ENCODE results near the gene CLIC3. TPM values are rescaled to one million over a fixed set of nuclear protein-coding genes. Genes with fewer than 3 reads are reported as not detected.

Gene CLIC3
- total RNA-seq, 3 donors from 2014 or later (not counting 1 experiment from before 2014, with no cell fraction given), result 144 to 286 (median 161) TPM

- no peak for DNase-seq
- Histone ChIP-seq H3K27me3 (ENCODE audit: control insufficient read depth, insufficient read depth, low read length) (no peaks in the 10 kb centered on the region), H3K4me1 (ENCODE audit: control insufficient read depth, insufficient read depth, low read length) (peaks cover 42% of the 10 kb centered on the region), H3K4me3 (ENCODE audit: low read length) (no peak overlapping the region), H3K27ac (ENCODE audit: low read length) (no peak overlapping the region), H3K36me3 (ENCODE audit: control insufficient read depth, insufficient read depth, low read length) (no peaks in the 10 kb centered on the region), H3K9me3 (ENCODE audit: control insufficient read depth, insufficient read depth, low read length) (no peaks in the 10 kb centered on the region)
- no peak overlapping the region for H3K27ac Mint-ChIP-seq
- peaks cover 4 to 40% of the 10 kb centered on the region in 2 donors for H3K4me1 Mint-ChIP-seq
- no peak for TF ChIP-seq CTCF (IDR thresholded peaks at IDR 0.05)
- no peaks in the 10 kb centered on the region for H3K27me3 Mint-ChIP-seq (ENCODE audit: low read depth in 2 of 2)
- WGBS (ENCODE audit: insufficient coverage), result 94% methylated on average over 44 of the region's 44 CpGs
- no peak overlapping the region for H3K4me3 Mint-ChIP-seq
- ATAC-seq, result no peak
- no peaks in the 10 kb centered on the region for H3K36me3 Mint-ChIP-seq
- H3K9me3 Mint-ChIP-seq, result peaks cover 4 to 5% of the 10 kb centered on the region in 2 donors
- intact Hi-C loops (cut with micrococcal nuclease), result no loop called here
These were observed 43.2 kb downstream of the CLIC3 start for GRCh38 chr9:136952876-136953770.

GRCh38 chr9:136952321-136952850, 44.0 kb downstream of the CLIC3 start:
- Mint-ChIP-seq H3K4me1 (peaks cover 4 to 40% of the 10 kb centered on the region in 2 donors), H3K27ac (no peak overlapping the region), H3K27me3 (ENCODE audit: low read depth in 2 of 2) (no peaks in the 10 kb centered on the region), H3K36me3 (no peaks in the 10 kb centered on the region), H3K4me3 (no peak overlapping the region), H3K9me3 (peaks cover 4 to 5% of the 10 kb centered on the region in 2 donors)
- no peaks in the 10 kb centered on the region for H3K9me3 ChIP-seq (ENCODE audit: control insufficient read depth, insufficient read depth, low read length)
- ATAC-seq, result no peak
- H3K4me3 ChIP-seq (ENCODE audit: low read length), result no peak overlapping the region
- no peak overlapping the region for H3K27ac ChIP-seq (ENCODE audit: low read length)
- H3K27me3 ChIP-seq (ENCODE audit: control insufficient read depth, insufficient read depth, low read length), result no peaks in the 10 kb centered on the region
- H3K4me1 ChIP-seq (ENCODE audit: control insufficient read depth, insufficient read depth, low read length), result peaks cover 43% of the 10 kb centered on the region
- intact Hi-C loops (cut with micrococcal nuclease), result no loop called here
- no peak for TF ChIP-seq CTCF (IDR thresholded peaks at IDR 0.05)
- no peak for DNase-seq
- WGBS (ENCODE audit: insufficient coverage), result 94% methylated on average over 15 of the region's 15 CpGs
- no peaks in the 10 kb centered on the region for H3K36me3 ChIP-seq (ENCODE audit: control insufficient read depth, insufficient read depth, low read length)

- intact Hi-C loops (cut with micrococcal nuclease), result no loop called here
- no peaks in the 10 kb centered on the region for H3K27me3 Mint-ChIP-seq (ENCODE audit: low read depth in 2 of 2)
- no peak within 1 kb of the TSS for H3K4me3 ChIP-seq (ENCODE audit: low read length)
- H3K27me3 ChIP-seq (ENCODE audit: control insufficient read depth, insufficient read depth, low read length), result no peaks in the 10 kb centered on the region
- H3K9me3 Mint-ChIP-seq, result peaks cover 3 to 4% of the 10 kb centered on the region in 2 donors
- no peaks in the 10 kb centered on the region for H3K36me3 Mint-ChIP-seq
- H3K4me1 Mint-ChIP-seq, result peaks cover 4 to 43% of the 10 kb centered on the region in 2 donors
- H3K4me1 ChIP-seq (ENCODE audit: control insufficient read depth, insufficient read depth, low read length), result peaks cover 44% of the 10 kb centered on the region
- no peak for ATAC-seq
- H3K27ac ChIP-seq (ENCODE audit: low read length), result peak within 1 kb of the TSS; percentile 83
- 90% methylated on average over 13 of the region's 14 CpGs for WGBS (ENCODE audit: insufficient coverage)
- TF ChIP-seq CTCF (IDR thresholded peaks at IDR 0.05), result no peak
- H3K36me3 ChIP-seq (ENCODE audit: control insufficient read depth, insufficient read depth, low read length), result no peaks in the 10 kb centered on the region
- H3K9me3 ChIP-seq (ENCODE audit: control insufficient read depth, insufficient read depth, low read length), result no peaks in the 10 kb centered on the region
- H3K27ac Mint-ChIP-seq, result no peak within 1 kb of the TSS
- DNase-seq, result no peak
- no peak within 1 kb of the TSS for H3K4me3 Mint-ChIP-seq
These were observed 44.6 kb downstream of the CLIC3 start, which contains the start of gene LCN12 for GRCh38 chr9:136951541-136952320. Gene LCN12 (plus strand): TSS chr9:136952273. CDS start chr9:136952328, 55 bp downstream.
